Raji (cell line): Measurements from ENCODE around the gene NT5DC1.

Experiments used
- POLR2A ChIP-seq: IDR thresholded peaks from 2 replicates; pipeline ENCODE4 v1.6.1; 2011; ENCODE audit warnings: low read depth, low read length, control low read depth; ENCODE audit not compliant: insufficient read depth

Gene NT5DC1

GRCh38 chr6:116253505-116254296, 153.0 kb downstream of the NT5DC1 start, which contains the start of gene TSPYL4:
Gene TSPYL4, minus strand, starts transcription at chr6:116254075. Its CDS starts 67 bp downstream, at chr6:116254008.
- TF ChIP-seq POLR2A: peak; percentile 78

GRCh38 chr6:116254297-116255056, 153.8 kb downstream of the NT5DC1 start:
- no peak for TF ChIP-seq POLR2A

DNA sequence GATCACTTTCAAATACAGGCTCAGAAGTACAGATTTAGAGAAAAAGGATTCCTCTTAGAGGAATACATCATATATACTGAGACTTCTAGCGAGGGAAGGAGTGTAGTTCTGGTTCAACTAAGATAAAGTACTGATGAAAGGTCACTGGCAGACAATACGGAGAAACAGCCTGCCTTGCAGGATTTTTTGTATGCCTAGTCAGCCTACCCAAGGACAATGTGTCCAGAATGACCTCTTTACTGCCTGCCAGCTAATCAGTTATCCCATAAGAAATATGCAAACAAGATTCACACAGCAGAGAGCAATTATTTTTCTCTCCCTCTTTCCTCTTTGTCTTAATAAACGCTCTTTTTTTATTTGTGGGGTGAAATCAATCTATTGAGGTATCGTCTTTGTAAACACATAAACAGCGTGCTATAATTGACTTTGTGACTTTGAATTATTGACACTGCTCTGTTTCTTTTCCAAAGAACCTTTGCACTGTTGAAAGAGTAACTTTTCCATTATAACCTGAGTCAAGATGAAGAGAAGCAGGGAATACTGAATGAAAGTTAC, 154.7 kb downstream of the NT5DC1 start:
- TF ChIP-seq POLR2A: no peak

- TF ChIP-seq POLR2A: no peak
Measured at GRCh38 chr6:116256694-116257093, 156.0 kb downstream of the NT5DC1 start.

DNA sequence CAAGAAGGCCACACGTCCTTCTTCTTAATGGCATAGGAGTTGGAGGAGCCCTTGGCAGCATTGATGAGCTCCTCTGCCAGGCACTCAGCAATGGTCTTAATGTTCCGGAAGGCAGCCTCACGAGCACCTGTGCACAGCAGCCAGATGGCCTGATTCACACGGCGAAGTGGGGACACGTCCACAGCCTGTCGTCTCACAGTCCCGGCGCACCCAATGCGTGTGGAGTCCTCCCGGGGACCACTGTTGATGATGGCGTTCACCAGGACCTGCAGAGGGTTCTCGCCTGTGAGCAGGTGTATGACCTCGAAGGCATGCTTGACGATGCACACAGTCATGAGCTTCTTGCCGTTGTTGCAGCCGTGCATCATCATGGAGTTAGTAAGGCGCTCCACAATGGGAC, 157.9 kb downstream of the NT5DC1 start:
- no peak for TF ChIP-seq POLR2A

GRCh38 chr6:116263353-116263752, 162.7 kb downstream of the NT5DC1 start:
- no peak for TF ChIP-seq POLR2A

- no peak for TF ChIP-seq POLR2A
Measured at GRCh38 chr6:116265041-116265829, 164.6 kb downstream of the NT5DC1 start.

GRCh38 chr6:116266803-116267202, 166.2 kb downstream of the NT5DC1 start:
- TF ChIP-seq POLR2A: no peak

- TF ChIP-seq POLR2A: no peak
Measured at GRCh38 chr6:116267836-116268588, 167.4 kb downstream of the NT5DC1 start.

DNA sequence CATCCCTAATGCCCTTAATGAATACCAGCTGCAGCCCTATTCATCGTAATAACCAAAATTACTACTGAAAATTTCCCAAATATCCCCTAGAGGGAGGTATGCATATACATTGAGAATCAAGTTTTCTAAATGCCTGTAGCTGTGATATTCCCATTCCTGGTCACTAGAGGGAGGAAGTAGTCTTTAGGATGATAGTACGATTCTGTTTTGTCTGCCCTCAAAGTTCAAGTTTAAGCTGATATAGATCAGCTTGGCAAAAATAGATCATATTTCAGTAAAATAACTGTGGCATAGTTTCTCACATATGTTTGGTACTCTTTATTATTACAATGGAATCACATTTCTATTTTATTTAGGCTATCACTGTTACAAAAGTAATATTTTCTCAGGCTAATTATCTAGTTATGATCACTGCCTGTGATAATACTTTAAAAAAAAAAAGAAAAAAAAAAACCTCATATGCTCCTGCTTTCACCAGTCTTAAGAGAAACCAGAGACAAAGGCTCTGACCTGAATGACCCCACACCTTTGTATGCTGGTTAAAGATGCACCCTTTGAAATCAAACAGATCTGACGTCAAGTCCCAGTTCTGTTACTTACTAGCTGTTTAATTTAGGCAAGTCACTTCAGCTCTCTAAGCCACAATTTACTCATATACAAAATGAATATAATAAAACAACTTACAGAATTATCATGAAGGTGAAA, 168.1 kb downstream of the NT5DC1 start:
- no peak for TF ChIP-seq POLR2A

DNA sequence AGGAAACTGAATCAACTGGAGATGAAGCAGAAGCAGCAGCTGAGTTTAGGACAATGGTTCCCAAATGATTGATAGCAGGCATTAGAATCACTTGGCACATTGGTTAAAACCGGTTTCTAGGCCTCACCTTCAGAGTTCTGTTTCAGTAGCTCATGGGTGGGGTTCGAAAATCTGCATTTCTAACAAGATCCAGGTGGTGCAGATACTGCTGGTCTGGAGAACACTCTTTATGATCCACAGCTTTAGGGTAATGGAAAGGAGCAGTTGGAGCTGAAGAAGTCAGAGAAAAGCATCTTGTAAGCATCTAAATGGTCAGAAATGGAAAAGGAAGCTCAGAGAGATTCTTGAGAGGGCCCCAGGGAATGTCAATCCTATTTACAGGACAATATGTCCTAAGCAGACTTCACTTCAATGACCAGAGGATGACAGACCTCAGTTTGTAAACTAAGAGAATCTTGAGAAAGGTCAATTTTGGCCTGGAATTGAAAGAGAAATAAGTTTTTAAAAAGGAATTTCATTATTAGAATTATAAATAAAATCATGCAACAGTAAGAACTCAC, 170.6 kb downstream of the NT5DC1 start:
- TF ChIP-seq POLR2A: no peak

DNA sequence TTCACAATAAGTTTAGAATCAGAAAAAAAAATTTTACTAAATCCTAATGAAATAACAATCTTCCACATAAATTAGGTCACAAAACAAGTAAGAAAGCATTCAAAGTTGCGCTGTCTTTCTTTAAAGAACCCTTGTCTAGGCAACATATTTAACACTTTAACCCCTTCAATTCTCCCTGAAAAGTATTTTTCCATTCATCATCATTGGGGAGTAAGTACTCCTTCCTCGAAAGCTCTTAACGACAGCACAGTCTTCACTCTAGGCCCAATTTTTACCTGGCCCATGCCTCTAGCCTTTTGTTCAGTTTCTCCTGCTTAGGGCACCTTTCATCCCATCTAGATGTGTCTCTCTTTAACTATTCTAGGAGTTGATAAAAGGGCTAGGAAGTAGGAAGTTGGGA, 176.5 kb downstream of the NT5DC1 start:
- no peak for TF ChIP-seq POLR2A

- TF ChIP-seq POLR2A: no peak
Measured at GRCh38 chr6:116278481-116278829, 177.8 kb downstream of the NT5DC1 start.

DNA sequence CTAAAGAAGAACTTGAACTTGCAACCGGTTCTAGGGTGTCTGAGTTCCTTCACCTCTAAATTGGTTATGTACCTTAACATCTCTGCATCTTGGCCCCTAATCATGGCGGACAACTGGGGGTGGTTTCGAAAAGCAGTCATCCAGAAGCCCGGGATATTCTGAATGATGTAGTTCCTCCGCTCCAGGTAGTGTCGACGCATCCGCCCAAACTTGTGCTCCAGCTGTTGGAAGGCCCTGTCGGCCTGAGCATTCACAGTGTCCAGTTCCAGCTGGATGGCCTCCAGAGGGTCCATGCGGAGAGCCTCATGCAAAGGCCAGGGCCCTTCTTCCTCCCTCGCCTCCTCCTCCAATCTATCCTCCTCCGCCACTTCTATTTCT, 178.2 kb downstream of the NT5DC1 start:
- no peak for TF ChIP-seq POLR2A
